ENCODE measurements around the gene DNAH8.

DNAH8 gene, protein sequence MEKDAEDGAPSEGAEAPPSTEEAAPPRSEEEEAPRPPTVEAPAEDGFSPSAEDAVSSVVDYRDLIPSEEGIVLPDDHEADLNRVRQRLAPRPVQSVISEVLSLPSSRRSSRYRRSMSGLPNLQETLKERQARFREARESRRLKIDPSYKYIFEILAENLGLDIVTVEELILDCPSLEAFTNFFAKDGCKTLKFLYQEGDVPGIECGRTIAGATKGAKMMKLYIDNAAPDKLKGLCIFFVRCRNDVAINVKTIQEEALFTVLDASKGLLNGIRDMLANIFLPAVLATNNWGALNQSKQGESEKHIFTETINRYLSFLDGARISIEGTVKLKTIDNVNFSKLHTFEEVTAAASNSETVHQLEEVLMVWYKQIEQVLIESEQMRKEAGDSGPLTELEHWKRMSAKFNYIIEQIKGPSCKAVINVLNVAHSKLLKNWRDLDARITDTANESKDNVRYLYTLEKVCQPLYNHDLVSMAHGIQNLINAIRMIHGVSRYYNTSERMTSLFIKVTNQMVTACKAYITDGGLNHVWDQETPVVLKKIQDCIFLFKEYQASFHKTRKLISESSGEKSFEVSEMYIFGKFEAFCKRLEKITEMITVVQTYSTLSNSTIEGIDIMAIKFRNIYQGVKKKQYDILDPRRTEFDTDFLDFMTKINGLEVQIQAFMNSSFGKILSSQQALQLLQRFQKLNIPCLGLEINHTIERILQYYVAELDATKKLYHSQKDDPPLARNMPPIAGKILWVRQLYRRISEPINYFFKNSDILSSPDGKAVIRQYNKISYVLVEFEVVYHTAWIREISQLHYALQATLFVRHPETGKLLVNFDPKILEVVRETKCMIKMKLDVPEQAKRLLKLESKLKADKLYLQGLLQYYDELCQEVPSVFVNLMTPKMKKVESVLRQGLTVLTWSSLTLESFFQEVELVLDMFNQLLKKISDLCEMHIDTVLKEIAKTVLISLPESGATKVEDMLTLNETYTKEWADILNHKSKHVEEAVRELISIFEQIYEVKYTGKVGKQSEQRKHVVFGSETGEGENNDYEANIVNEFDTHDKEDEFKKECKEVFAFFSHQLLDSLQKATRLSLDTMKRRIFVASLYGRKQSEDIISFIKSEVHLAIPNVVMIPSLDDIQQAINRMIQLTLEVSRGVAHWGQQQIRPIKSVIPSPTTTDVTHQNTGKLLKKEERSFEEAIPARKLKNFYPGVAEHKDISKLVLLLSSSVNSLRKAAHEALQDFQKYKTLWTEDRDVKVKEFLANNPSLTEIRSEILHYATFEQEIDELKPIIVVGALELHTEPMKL (N-terminal part only)

DNA sequence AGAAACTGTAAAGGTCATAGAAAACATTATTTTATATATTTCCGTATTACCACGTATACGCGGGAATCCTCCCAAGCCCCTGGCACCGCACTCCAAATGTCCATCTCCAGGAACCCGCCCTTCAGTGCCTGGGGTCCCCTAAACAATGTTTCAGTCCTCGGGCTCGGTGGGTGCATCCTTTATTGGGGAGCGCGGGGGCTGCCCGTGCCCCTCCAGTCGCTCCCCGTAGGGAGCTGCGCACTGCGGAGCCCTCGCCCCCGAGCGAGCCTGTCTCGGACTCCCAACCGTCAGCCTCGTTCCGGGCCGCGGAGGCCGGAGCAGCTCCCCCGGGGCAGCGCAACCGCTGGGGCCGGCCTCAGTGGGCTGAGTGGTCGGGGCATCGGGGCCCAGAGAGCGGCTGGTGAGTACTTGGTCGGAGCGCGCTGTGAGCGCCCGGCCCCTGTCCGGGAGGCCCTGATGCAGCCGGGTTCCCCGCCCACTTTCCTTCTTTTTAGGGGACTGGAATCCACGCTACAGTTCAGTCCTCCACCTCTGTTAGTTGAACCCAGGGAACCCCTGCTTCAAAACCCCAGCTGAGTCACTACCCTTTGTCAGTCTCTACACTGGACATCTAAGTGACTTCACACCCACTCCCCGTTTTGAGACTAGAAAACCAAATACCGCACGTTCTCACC, at the start of gene DNAH8:
Gene DNAH8 (plus strand): TSS at position 296 of the 674 bp plus-strand sequence. CDS start 7,499 bp downstream, outside the sequence.
- in situ Hi-C loops (cut with MboI; ENCODE audit: low sequenced_read_pairs): no loop called here
- H3K27me3 ChIP-seq (ENCODE audit: low read depth): no peaks in the 10 kb centered on the region
- no peaks in the 10 kb centered on the region for H3K9me3 ChIP-seq
- no peak for DNase-seq (ENCODE audit: low spot score in 2 of 2)
- H3K4me3 ChIP-seq: no peak within 1 kb of the TSS
- no peaks in the 10 kb centered on the region for H3K4me1 ChIP-seq
- no peaks in the 10 kb centered on the region for H3K36me3 ChIP-seq (replicated peaks)

DNA sequence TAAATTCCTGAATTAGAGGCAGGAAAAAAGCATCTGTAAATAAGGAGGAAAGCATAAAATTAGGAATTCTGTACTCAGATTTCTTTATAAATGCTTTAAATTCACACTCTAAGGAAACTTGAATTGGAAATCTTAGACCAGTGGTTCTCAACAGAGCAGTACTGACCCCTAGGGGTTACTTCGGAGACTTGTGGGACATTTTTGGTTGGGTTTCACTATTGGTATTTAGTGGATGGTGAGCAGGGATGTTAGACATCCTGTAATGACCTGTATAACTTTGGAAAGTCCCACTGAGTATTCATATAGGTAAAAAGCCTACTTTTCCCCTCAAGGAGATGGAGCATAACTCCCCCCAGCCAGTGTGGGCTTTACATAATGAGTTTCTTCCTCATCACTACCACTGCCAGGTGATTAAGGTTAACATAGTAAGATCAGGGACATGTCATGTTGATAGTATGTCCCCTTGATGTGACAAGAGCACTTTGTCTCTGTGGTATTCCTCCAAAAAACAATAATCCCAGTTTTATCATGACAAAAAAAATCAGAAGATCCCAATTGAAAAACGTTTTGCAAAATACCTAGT, 43.1 kb upstream of the DNAH8 start:
- peak; percentile 56 to 58 for DNase-seq (ENCODE audit: low spot score in 2 of 2)
- no peak overlapping the region for H3K4me3 ChIP-seq
- no peaks in the 10 kb centered on the region for H3K4me1 ChIP-seq
- H3K9me3 ChIP-seq: no peaks in the 10 kb centered on the region
- no peaks in the 10 kb centered on the region for H3K27me3 ChIP-seq (ENCODE audit: low read depth)
- H3K36me3 ChIP-seq (replicated peaks): peaks cover 15% of the 10 kb centered on the region
- in situ Hi-C loops (cut with MboI; ENCODE audit: low sequenced_read_pairs): no loop called here

DNA sequence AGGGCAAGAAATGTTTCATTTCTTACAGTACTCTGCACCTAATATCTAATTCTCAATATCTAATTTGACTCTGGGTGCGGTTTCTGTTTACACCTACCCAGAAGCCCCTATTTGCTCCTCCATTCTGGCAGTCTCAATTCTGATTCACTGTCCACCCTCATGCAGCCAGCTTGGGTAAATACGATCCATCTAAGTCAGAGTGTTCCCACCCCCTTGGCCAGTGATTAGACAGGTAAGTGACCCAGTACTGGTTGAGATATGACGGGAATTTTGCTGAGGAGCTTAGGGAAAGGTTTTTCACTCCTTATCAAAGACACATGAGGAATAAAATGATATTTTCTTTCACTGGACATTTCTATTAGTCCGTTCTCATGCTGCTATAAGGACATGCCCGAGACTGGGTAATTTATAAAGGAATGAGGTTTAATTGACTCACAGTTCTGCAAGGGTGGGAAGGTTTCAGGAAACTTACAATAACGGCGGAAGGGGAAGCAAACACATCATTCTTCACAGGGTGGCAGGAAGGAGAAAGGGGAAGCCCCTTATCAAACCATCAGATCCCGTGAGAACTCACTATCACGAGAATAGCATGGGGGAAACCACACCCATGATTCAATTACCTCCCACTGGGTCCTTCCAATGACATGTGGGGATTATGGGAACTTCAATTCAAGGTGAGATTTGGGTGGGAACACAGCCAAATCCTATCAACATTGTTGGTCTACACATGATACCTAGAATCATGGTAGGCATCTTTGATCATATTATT, 41.5 kb upstream of the DNAH8 start:
- in situ Hi-C loops (cut with MboI; ENCODE audit: low sequenced_read_pairs): no loop called here
- no peak for DNase-seq (ENCODE audit: low spot score in 2 of 2)
- H3K4me1 ChIP-seq: no peaks in the 10 kb centered on the region

DNA sequence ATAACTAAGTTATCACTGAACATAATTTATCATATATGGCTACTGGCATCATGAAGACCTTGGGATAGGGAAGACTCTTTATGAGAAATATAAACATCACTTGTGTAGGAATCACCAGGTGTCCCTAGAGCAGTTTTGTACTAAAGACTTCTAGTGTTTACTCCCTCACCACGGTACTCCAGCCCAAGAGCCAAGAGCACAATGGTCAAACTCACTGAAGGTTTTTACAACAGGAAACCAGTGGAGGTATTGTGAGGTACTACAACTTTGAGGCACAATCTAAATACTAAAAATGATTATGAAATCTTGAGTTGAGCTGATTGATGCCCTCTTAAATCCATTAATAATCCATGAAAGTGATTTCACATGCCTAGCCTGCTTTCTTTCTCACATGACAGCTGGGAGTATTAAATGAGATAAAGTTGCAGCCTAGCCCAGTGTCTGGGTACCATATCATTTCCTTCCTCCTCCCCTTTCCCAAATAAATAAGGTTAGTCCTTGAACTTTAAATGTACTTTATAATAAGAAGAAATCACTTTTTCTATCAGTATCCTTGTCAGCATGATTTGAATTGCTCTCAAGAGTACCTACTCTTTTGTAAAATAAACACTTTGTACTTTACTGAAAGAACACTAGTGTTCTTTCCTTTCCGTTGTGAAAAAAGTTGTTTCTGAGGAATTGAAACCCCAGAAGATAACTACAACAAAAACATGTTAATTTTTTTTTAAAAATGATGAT, 38.7 kb upstream of the DNAH8 start:
- peaks cover 44% of the 10 kb centered on the region for H3K36me3 ChIP-seq (replicated peaks)
- no peaks in the 10 kb centered on the region for H3K4me1 ChIP-seq
- in situ Hi-C loops (cut with MboI; ENCODE audit: low sequenced_read_pairs): no loop called here
- DNase-seq (ENCODE audit: low spot score in 2 of 2): no peak
- no peak overlapping the region for H3K4me3 ChIP-seq
- H3K27me3 ChIP-seq (ENCODE audit: low read depth): no peaks in the 10 kb centered on the region
- no peaks in the 10 kb centered on the region for H3K9me3 ChIP-seq

More for the DNA sequence above, 41.5 kb upstream of the DNAH8 start:
- Histone ChIP-seq H3K4me3 (no peak overlapping the region), H3K27me3 (ENCODE audit: low read depth) (no peaks in the 10 kb centered on the region), H3K36me3 (replicated peaks) (peaks cover 28% of the 10 kb centered on the region), H3K9me3 (no peaks in the 10 kb centered on the region)

DNA sequence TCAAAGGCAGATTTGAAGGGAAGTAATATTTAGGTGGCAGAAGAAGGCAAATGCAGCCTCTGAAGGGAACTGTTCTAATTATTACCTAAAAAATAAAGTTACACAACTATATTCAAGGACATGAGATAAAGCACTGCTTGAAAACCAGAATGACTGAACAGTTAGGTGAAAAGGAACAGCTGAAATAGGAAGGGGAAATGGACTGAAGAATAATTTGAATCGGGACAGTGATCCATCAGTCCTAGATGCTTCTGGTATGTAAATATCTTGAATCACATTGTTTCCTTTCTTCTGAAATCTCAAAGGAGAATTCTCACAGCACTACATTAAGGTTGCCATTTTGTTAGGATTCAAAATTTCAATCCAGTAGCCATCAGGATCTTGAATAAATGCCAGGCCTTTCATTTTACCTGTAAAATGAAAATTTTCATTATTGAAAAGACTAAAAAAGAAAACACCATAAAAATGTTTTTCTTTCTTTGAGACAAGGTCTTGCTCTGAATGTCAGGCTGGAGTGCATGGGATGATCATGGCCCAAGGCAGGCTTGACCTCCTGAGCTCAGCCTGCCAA, 38.1 kb upstream of the DNAH8 start:
- Histone ChIP-seq H3K4me3 (no peak overlapping the region), H3K4me1 (no peaks in the 10 kb centered on the region), H3K36me3 (replicated peaks) (peaks cover 50% of the 10 kb centered on the region), H3K9me3 (no peaks in the 10 kb centered on the region), H3K27me3 (ENCODE audit: low read depth) (no peaks in the 10 kb centered on the region)
- DNase-seq (ENCODE audit: low spot score in 2 of 2): no peak
- in situ Hi-C loops (cut with MboI; ENCODE audit: low sequenced_read_pairs): no loop called here

DNA sequence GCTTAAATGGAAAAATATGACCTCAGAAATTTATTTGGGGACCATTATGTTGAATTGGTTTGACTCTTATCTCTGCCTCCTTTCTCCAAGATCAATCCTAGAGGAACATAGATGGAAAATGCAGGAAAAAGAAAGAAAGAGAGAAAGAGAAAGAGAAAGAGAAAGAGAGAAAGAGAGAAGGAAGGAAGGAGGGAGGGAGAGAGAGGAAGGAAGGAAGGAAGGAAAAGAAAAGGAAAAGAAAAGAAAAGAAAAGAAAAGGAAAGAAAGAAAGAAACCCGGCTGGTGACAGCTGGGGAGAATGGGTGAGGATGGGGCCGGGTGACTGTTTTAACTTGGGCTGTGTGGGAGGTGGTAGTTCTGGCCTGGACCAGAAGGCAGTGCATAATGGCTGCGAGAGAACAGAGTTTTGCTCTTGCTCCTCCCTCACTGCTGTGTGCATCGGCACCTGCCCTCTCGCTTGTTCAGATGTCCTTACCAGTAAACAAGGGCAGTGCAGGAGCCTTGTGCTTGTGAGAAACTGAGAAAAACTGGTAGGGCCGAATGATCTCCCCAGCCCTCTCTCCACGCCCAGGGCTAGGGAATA, 36.8 kb upstream of the DNAH8 start:
- no peak for DNase-seq (ENCODE audit: low spot score in 2 of 2)
- H3K4me3 ChIP-seq: no peak overlapping the region
- no peaks in the 10 kb centered on the region for H3K27me3 ChIP-seq (ENCODE audit: low read depth)
- in situ Hi-C loops (cut with MboI; ENCODE audit: low sequenced_read_pairs): no loop called here
- H3K9me3 ChIP-seq: no peaks in the 10 kb centered on the region
- no peaks in the 10 kb centered on the region for H3K4me1 ChIP-seq
- H3K36me3 ChIP-seq (replicated peaks): peaks cover 60% of the 10 kb centered on the region

DNA sequence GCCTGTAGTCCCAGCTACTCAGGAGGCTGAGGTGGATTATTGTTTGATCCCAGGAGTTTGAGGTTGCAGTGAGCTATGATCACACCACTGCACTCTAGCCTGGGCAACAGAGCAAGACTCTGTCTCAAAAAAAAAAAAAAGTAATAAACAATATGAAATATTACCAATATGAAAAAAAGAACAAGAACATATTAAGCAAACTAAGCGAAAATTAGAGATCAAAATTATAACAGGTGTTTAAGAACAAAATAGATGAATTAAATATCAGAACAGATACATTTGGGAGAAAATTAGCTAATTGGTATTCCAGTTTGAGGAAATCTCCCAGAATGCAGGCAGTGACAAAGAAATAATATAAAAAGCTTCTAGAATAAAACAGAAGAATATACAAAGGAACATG, 35.4 kb upstream of the DNAH8 start:
- Histone ChIP-seq H3K4me1 (no peaks in the 10 kb centered on the region), H3K9me3 (no peaks in the 10 kb centered on the region), H3K36me3 (replicated peaks) (peaks cover 70% of the 10 kb centered on the region), H3K27me3 (ENCODE audit: low read depth) (no peaks in the 10 kb centered on the region), H3K4me3 (no peak overlapping the region)
- in situ Hi-C loops (cut with MboI; ENCODE audit: low sequenced_read_pairs): no loop called here
- no peak for DNase-seq (ENCODE audit: low spot score in 2 of 2)

DNA sequence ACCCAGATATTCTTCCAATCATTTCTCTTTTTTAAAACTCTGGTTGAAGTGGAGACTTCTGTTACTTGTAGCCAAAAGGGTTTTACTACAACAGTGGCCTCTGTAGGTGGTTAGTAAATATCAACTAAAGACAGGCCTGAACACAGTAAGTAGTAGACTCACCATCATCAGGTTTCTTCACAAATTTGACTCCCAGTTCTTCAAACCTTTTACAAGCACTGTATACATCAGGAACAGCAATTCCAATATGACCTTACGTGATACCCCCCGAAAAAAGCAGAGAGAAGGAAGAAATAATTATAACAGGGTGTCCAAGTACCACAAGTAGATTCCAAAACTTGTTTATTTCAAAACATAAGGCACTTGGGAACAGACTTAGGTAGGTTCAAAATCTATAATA, 33.3 kb upstream of the DNAH8 start:
- Histone ChIP-seq H3K36me3 (replicated peaks) (peaks cover 69% of the 10 kb centered on the region), H3K27me3 (ENCODE audit: low read depth) (no peaks in the 10 kb centered on the region), H3K4me1 (no peaks in the 10 kb centered on the region), H3K4me3 (no peak overlapping the region), H3K9me3 (no peaks in the 10 kb centered on the region)
- in situ Hi-C loops (cut with MboI; ENCODE audit: low sequenced_read_pairs): no loop called here
- no peak for DNase-seq (ENCODE audit: low spot score in 2 of 2)

DNA sequence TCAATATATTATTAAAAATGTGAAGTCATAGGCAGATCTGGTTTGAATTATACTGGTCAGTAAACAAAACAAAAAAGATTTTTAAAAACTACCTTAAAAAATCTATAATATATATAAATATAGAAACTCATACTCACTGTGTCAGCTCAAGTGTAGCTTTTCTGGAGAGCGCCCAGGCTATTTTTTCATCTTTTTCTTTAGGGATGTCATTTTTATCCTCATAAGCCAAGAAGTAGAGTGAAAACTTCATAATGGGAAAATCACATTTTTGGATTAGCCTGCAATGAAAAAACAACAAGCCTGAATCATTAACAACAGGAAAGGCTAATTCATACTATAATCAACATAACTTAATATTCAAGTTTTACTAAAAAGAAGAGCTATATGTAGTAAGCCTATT, 30.9 kb upstream of the DNAH8 start:
- DNase-seq (ENCODE audit: low spot score in 2 of 2): no peak
- Histone ChIP-seq H3K4me1 (no peaks in the 10 kb centered on the region), H3K27me3 (ENCODE audit: low read depth) (no peaks in the 10 kb centered on the region), H3K36me3 (replicated peaks) (peaks cover 49% of the 10 kb centered on the region), H3K9me3 (no peaks in the 10 kb centered on the region), H3K4me3 (no peak overlapping the region)
- in situ Hi-C loops (cut with MboI; ENCODE audit: low sequenced_read_pairs): no loop called here

DNA sequence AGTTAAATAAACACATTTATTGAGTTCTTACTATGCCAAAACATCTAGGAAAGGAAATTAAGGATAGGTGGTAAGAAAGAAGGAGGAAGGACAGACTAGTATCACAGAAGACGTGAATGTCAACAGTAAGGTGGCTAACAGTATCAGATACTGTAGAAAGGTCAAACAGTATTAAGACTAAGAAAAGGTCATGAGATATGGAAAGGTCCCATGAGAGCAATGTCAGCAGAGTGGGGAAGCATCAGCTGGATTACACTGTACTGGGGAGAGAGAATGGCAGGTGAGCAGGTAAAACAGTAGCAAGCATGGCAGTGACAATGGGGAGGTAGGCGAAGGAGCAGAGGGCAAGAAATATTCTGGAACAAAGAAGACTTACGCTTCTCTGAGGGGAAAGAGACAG, 30.2 kb upstream of the DNAH8 start:
- H3K4me1 ChIP-seq: no peaks in the 10 kb centered on the region
- peaks cover 49% of the 10 kb centered on the region for H3K36me3 ChIP-seq (replicated peaks)
- H3K9me3 ChIP-seq: no peaks in the 10 kb centered on the region
- DNase-seq (ENCODE audit: low spot score in 2 of 2): no peak
- in situ Hi-C loops (cut with MboI; ENCODE audit: low sequenced_read_pairs): no loop called here
- H3K4me3 ChIP-seq: no peak overlapping the region
- no peaks in the 10 kb centered on the region for H3K27me3 ChIP-seq (ENCODE audit: low read depth)

DNA sequence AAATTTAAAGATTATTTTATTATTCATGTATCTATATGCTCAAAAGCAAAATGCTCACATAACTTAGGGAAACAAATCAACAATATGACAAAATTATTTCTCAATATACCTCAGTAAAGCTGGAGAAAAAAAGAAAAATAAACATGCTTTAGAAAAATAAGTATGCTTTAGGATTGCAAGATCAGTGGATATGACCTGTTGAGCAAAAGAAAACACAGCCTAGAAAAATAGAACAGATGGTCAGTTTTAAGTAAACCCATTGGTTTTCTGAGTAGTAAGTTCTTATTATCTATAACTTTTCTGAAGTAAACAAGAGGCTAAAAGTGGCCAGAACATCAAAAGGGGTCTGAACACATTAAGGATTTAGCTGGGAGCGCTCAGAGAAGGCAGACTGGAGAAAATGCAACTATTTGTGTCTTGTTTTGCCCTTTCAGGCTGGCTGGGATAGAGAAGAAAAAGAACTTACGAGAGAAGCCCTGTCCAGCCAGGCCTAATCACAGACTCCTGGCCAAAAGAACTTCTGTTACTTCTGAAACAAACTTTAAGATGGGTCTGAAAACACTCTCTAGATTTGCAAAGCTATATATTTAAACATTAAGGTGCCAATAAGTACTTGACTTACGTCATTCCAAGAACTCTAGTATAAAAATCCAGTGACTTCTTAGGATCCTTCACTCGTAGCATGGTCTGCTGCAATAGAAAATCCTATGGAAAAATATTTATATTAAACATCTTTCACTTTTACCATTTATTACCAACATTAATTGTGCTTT, 28.7 kb upstream of the DNAH8 start:
- Histone ChIP-seq H3K36me3 (replicated peaks) (peaks cover 39% of the 10 kb centered on the region), H3K9me3 (no peaks in the 10 kb centered on the region), H3K4me1 (no peaks in the 10 kb centered on the region), H3K27me3 (ENCODE audit: low read depth) (no peaks in the 10 kb centered on the region), H3K4me3 (no peak overlapping the region)
- DNase-seq (ENCODE audit: low spot score in 2 of 2): no peak
- in situ Hi-C loops (cut with MboI; ENCODE audit: low sequenced_read_pairs): no loop called here
